Uterus (tissue), 2 donors: ENCODE measurements around the gene PEAR1.

Source experiments
- CTCF ChIP-seq, 4 experiments: fragments of 200-600 bp in 2 of 4; fragments of 450-650 bp in 2 of 4; sonication (generic) in 2 of 4; IDR thresholded peaks; one replicate each; pipeline ENCODE4 v1.5.1; 2016 to 2019; ENCODE audit warnings: antibody characterized with exemption in 4 of 4, mild to moderate bottlenecking in 2 of 4, moderate library complexity in 1 of 4
- POLR2A ChIP-seq, 2 donors: fragments of 450-650 bp; IDR thresholded peaks; one replicate each; pipeline ENCODE4 v1.6.1; 2016; ENCODE audit warnings: antibody characterized with exemption in 2 of 2, mild to moderate bottlenecking in 1 of 2, moderate library complexity in 1 of 2

DNA sequence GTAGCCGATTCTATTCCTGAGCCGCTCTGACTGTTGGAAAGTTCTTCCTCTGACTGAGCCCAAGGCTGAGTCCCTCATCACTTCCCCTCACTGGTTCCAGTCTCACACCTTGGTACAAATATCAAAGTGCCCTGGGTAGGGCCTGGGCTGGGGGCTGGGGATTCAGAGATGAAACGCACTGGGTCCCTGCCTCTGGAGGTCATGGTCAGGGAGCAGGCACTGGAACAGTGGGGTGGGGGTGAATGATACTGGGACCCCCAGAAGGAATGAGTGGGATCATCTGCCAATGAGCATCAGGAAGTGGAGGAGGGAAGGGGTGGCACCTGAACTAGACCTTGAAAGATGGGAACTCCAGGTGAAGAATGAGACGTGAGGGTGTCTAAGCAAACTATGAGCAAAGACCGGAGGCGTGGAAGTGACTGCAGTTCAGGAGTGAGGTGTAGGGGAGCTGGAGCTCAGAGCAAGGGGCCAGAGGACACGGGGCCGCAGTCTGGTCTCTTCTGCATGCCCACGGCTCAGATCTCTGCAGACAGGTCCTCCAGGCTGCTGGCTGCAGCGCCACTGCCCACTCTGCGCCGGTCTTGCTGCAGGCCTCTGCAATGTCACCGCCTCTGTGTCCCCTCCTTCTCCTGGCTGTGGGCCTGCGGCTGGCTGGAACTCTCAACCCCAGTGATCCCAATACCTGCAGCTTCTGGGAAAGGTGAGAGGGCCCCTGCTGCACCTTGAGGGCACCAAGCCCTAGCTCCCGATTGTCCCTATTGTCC is 10.0 kb downstream of the PEAR1 start:
- TF ChIP-seq CTCF (IDR thresholded peaks at IDR 0.05) (no peak), POLR2A (IDR thresholded peaks at IDR 0.05) (no peak)
